IMR-90 (cell line): Measurements from ENCODE around the gene SALL2. TPM values are rescaled to one million over a fixed set of nuclear protein-coding genes. Genes with fewer than 3 reads are reported as not detected.

ENCODE experiments used
- ATAC-seq: fragments of 200-7000 bp; cut with Tn5 transposase; 2 replicates; pipeline ENCODE4 v1.9.1; 2020; ENCODE audit warnings: low read depth, mild to moderate bottlenecking, moderate library complexity
- BruUV-seq: library from RNA; stranded (reverse); fragments of 400-500 nt; replicated peaks from 2 replicates; lab custom pipeline; 2021; lab: Mats Ljungman, UMichigan
- CTCF ChIA-PET: fragments of 300-600 bp; formaldehyde crosslinking; extraction: SDS; loops from one replicate; lab custom pipeline; 2021; ENCODE audit warnings: antibody characterized with exemption; lab: Yijun Ruan, JAX
- POLR2A ChIA-PET: fragments of 300-600 bp; sonication (Branson Sonifier 250); formaldehyde crosslinking; loops from one replicate; lab custom pipeline; 2022; ENCODE audit warnings: antibody characterized with exemption; ENCODE audit not compliant: unreplicated experiment; lab: Charles Lee
- DNase-seq: peaks from one replicate; pipeline ENCODE4 v3.0.0; 2013
- H2AFZ ChIP-seq: replicated peaks from 2 replicates; pipeline ENCODE3; 2013; ENCODE audit warnings: low read length, mild to moderate bottlenecking; ENCODE audit not compliant: poor library complexity
- H2AK5ac ChIP-seq: 2 replicates; pipeline ENCODE4 v1.6.1; 2013; ENCODE audit warnings: low read depth, low read length, inconsistent platforms
- H2AK9ac ChIP-seq: replicated peaks from 2 replicates; pipeline ENCODE3; 2013; ENCODE audit warnings: mild to moderate bottlenecking, low read depth, low read length, moderate library complexity; ENCODE audit not compliant: poor library complexity
- H2BK120ac ChIP-seq: 2 replicates; pipeline ENCODE4 v1.6.1; 2013; ENCODE audit warnings: low read depth, low read length, inconsistent platforms
- H2BK15ac ChIP-seq: 3 replicates; pipeline ENCODE4 v1.6.1; 2013; ENCODE audit warnings: low read depth, low read length, inconsistent platforms
- H2BK20ac ChIP-seq: 2 replicates; pipeline ENCODE4 v1.6.1; 2013; ENCODE audit warnings: low read depth, mild to moderate bottlenecking, inconsistent platforms, low read length, moderate library complexity
- H2BK5ac ChIP-seq: 2 replicates; pipeline ENCODE4 v1.6.1; 2013; ENCODE audit warnings: mild to moderate bottlenecking, low read depth, low read length, inconsistent platforms; ENCODE audit not compliant: poor library complexity, severe bottlenecking
- H3K14ac ChIP-seq: replicated peaks from 2 replicates; pipeline ENCODE4 v1.6.1; 2013; ENCODE audit warnings: low read depth, low read length, inconsistent platforms
- H3K18ac ChIP-seq: 2 replicates; pipeline ENCODE4 v1.6.1; 2013; ENCODE audit warnings: low read depth, low read length, control low read depth
- H3K23ac ChIP-seq: 2 replicates; pipeline ENCODE4 v1.6.1; 2013; ENCODE audit warnings: low read depth, low read length, inconsistent platforms
- H3K27ac ChIP-seq: 2 replicates; pipeline ENCODE4 v1.5.1; 2013; ENCODE audit warnings: mild to moderate bottlenecking, control low read depth, low read length; ENCODE audit not compliant: insufficient read depth
- H3K27me3 ChIP-seq: 2 replicates; pipeline ENCODE4 v1.6.1; 2013; ENCODE audit warnings: low read length; ENCODE audit not compliant: control insufficient read depth, insufficient read depth
- H3K36me3 ChIP-seq: 2 replicates; pipeline ENCODE4 v1.6.1; 2013; ENCODE audit warnings: low read length, mixed read lengths; ENCODE audit not compliant: control insufficient read depth, insufficient read depth
- H3K4ac ChIP-seq: 2 replicates; pipeline ENCODE4 v1.6.1; 2013; ENCODE audit warnings: low read depth, low read length, inconsistent platforms
- H3K4me1 ChIP-seq: 2 replicates; pipeline ENCODE4 v1.6.1; 2013; ENCODE audit warnings: low read length, mixed read lengths; ENCODE audit not compliant: control insufficient read depth, insufficient read depth
- H3K4me2 ChIP-seq: 2 replicates; pipeline ENCODE4 v1.6.1; 2013; ENCODE audit warnings: low read depth, mild to moderate bottlenecking, control low read depth, low read length, moderate library complexity
- H3K4me3 ChIP-seq: 2 replicates; pipeline ENCODE4 v1.5.1; 2013; ENCODE audit warnings: low read depth, mild to moderate bottlenecking, control low read depth, low read length, moderate library complexity; ENCODE audit not compliant: insufficient read depth
- H3K56ac ChIP-seq: 2 replicates; pipeline ENCODE4 v1.6.1; 2013; ENCODE audit warnings: low read length, inconsistent platforms; ENCODE audit not compliant: insufficient read depth; ENCODE audit errors: extremely low read depth
- H3K79me1 ChIP-seq, 2 experiments: 2 replicates each; pipeline ENCODE4 v1.6.1; 2013; ENCODE audit warnings: low read length in 2 of 2, inconsistent platforms in 1 of 2, low read depth in 1 of 2
- H3K9ac ChIP-seq: 2 replicates; pipeline ENCODE4 v1.6.1; 2013; ENCODE audit warnings: low read depth, low read length, control low read depth
- H3K9me1 ChIP-seq: 2 replicates; pipeline ENCODE4 v1.6.1; 2013; ENCODE audit warnings: low read length, inconsistent platforms; ENCODE audit not compliant: insufficient read depth
- H3K9me3 ChIP-seq: 2 replicates; pipeline ENCODE4 v1.6.1; 2013; ENCODE audit warnings: low read length; ENCODE audit not compliant: control insufficient read depth, insufficient read depth
- H4K20me1 ChIP-seq: 2 replicates; pipeline ENCODE4 v1.6.1; 2013; ENCODE audit warnings: low read length, inconsistent platforms; ENCODE audit not compliant: insufficient read depth
- H4K5ac ChIP-seq: 2 replicates; pipeline ENCODE4 v1.6.1; 2013; ENCODE audit warnings: mild to moderate bottlenecking, low read depth, low read length, control low read depth
- H4K8ac ChIP-seq, 2 experiments: 2 replicates each; pipeline ENCODE4 v1.6.1; 2013; ENCODE audit warnings: low read depth in 2 of 2, low read length in 2 of 2, control low read depth in 1 of 2, inconsistent platforms in 1 of 2
- H4K91ac ChIP-seq: 2 replicates; pipeline ENCODE4 v1.6.1; 2013; ENCODE audit warnings: low read depth, low read length, inconsistent platforms; ENCODE audit not compliant: insufficient read depth
- MAFK ChIP-seq: IDR thresholded peaks from 2 replicates; pipeline ENCODE4 v1.6.1; 2012; ENCODE audit warnings: low read depth, low read length, improper control_type of control experiment
- MAZ ChIP-seq: IDR thresholded peaks from 2 replicates; pipeline ENCODE4 v1.6.1; 2012; ENCODE audit warnings: low read depth, mild to moderate bottlenecking, low read length, improper control_type of control experiment, moderate library complexity, borderline replicate concordance
- MXI1 ChIP-seq: IDR thresholded peaks from 2 replicates; pipeline ENCODE4 v1.6.1; 2012; ENCODE audit warnings: low read depth, mild to moderate bottlenecking, low read length, moderate library complexity, borderline replicate concordance
- RAD21 ChIP-seq: IDR thresholded peaks from 2 replicates; pipeline ENCODE4 v1.6.1; 2012; ENCODE audit warnings: low read length, improper control_type of control experiment
- SMC3 ChIP-seq: fragments of 150-350 bp; IDR thresholded peaks from 2 replicates; pipeline ENCODE4 v1.6.1; 2016; ENCODE audit warnings: low read depth, mild to moderate bottlenecking, antibody characterized with exemption, low read length, moderate library complexity
- WGBS, 2 experiments: methylation state at CpG; one replicate each; pipeline versions ENCODE4 v1.1.5 to v1.1.7; 2013; ENCODE audit warnings: missing lambda C conversion rate in 2 of 2; ENCODE audit not compliant: insufficient read length in 1 of 2; ENCODE audit errors: extremely low coverage in 2 of 2; 5-methylcytosine and 5-hydroxymethylcytosine counted together
- dilution Hi-C: fragments of 300-500 bp; cut with HindIII; formaldehyde crosslinking; loops from one replicate; pipeline ENCODE4 v1.14.3; 2018; ENCODE audit warnings: low sequenced_read_pairs; ENCODE audit not compliant: unreplicated experiment
- in situ Hi-C: fragments of 300-500 bp; cut with MboI; formaldehyde crosslinking; loops from 3 replicates; pipeline ENCODE4 v1.14.3; 2019; ENCODE audit warnings: low sequenced_read_pairs, inconsistent platforms, mixed read lengths
- intact Hi-C: fragments of 100-400 bp; cut with micrococcal nuclease; formaldehyde crosslinking; loops from 2 replicates; pipeline ENCODE4 v1.10.0; 2022
- polyA plus RNA-seq, 3 experiments: library from polyadenylated mRNA; depleted of rRNA; stranded (reverse); fragments of >200 nt; gene quantifications; 2 replicates each; pipeline ENCODE4 v1.2.3, GENCODE V29; 2012; ENCODE audit warnings: low replicate concordance in 1 of 3
- total RNA-seq: library from RNA; depleted of rRNA; stranded (reverse); fragments of >200 nt; gene quantifications from 2 replicates; pipeline ENCODE4 v1.2.3, GENCODE V29; 2012
- TF ChIP-seq, protein P1 (sequence below): fragments of 150-350 bp; IDR thresholded peaks from 2 replicates; pipeline ENCODE4 v1.6.1; 2017; ENCODE audit warnings: mild to moderate bottlenecking, antibody characterized with exemption, low read length, low read depth
- TF ChIP-seq, protein P2 (sequence below): conservative IDR thresholded peaks from 2 replicates; pipeline ENCODE4 v1.5.1; 2012; ENCODE audit warnings: mild to moderate bottlenecking, low read depth, low read length, improper control_type of control experiment

SALL2 gene
- total and polyA plus RNA-seq, 2 of the 4 experiments (the other 2 are of a cell fraction), result 2.9 to 10.1 TPM

DNA sequence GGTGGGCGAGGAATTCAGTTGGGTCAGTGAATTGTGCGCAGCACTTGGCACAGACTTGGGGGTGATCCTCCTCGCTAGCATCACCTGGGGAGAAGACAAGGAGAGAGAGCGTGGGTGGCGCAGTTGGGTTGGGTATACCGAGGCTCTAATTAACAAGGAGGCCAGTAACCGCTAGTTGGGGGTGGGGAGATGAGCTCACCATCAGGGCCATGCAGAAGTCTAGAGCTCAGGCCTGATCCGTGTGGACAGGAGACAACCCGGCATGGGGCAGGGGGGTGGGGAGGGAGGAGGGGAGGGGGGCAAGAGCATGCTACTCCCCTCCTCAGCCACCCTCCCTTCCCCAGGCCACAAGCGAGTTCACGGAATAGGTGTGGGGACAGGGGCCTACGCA, 580 bp downstream of the SALL2 start:
- H2AFZ ChIP-seq, result peak overlapping the region; percentile 96
- dilution Hi-C loops, result no loop called here
- WGBS, 2 experiments, result 45% methylated on average over 4 of the region's 12 CpGs; no CpG with 5 or more reads in 1 of the 2 experiments

More for the DNA sequence above, 580 bp downstream of the SALL2 start:
- H3K9ac ChIP-seq, result peak overlapping the region; percentile 90
- H3K4me1 ChIP-seq, result peaks cover 4% of the 10 kb centered on the region
- ATAC-seq (peak; percentile 59), DNase-seq (peak; percentile 20)
- H3K14ac ChIP-seq, result peak overlapping the region; percentile 90
- peak overlapping the region; percentile 92; the same call in 1 of the 2 replicates for H4K5ac ChIP-seq
- no peak overlapping the region for H3K56ac ChIP-seq
- no peak overlapping the region for H2BK20ac ChIP-seq
- H4K20me1 ChIP-seq, result no peaks in the 10 kb centered on the region; the same call in 1 of the 2 replicates
- no peak overlapping the region; the same call in 1 of the 2 replicates for H4K91ac ChIP-seq
- peaks cover 6% of the 10 kb centered on the region for H3K27me3 ChIP-seq
- H3K4ac ChIP-seq, result peak overlapping the region; percentile 72
- no peak overlapping the region for H2BK5ac ChIP-seq
- H3K4me3 ChIP-seq, result peak overlapping the region; percentile 100
- peak overlapping the region; percentile 43; the same call in 1 of the 2 replicates for H3K18ac ChIP-seq
- peaks cover 4% of the 10 kb centered on the region for H3K9me1 ChIP-seq
- no peaks in the 10 kb centered on the region for H3K9me3 ChIP-seq
- no peak overlapping the region for H2BK15ac ChIP-seq
- no TSS peak for BruUV-seq
- CTCF ChIA-PET, result interaction anchor here (1.4 kb wide), 2 partner anchors 14 to 32 kb away, joined by 4 to 11 read pairs; partner anchors contain the start of gene METTL3
- intact Hi-C loops, result no loop called here
- H3K4me2 ChIP-seq, result peak overlapping the region; percentile 95
- POLR2A ChIA-PET, result no interaction called here
- no peak for TF ChIP-seq RAD21
- TF ChIP-seq, protein P1, sequence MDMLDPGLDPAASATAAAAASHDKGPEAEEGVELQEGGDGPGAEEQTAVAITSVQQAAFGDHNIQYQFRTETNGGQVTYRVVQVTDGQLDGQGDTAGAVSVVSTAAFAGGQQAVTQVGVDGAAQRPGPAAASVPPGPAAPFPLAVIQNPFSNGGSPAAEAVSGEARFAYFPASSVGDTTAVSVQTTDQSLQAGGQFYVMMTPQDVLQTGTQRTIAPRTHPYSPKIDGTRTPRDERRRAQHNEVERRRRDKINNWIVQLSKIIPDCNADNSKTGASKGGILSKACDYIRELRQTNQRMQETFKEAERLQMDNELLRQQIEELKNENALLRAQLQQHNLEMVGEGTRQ, result no peak
- TF ChIP-seq, protein P2, sequence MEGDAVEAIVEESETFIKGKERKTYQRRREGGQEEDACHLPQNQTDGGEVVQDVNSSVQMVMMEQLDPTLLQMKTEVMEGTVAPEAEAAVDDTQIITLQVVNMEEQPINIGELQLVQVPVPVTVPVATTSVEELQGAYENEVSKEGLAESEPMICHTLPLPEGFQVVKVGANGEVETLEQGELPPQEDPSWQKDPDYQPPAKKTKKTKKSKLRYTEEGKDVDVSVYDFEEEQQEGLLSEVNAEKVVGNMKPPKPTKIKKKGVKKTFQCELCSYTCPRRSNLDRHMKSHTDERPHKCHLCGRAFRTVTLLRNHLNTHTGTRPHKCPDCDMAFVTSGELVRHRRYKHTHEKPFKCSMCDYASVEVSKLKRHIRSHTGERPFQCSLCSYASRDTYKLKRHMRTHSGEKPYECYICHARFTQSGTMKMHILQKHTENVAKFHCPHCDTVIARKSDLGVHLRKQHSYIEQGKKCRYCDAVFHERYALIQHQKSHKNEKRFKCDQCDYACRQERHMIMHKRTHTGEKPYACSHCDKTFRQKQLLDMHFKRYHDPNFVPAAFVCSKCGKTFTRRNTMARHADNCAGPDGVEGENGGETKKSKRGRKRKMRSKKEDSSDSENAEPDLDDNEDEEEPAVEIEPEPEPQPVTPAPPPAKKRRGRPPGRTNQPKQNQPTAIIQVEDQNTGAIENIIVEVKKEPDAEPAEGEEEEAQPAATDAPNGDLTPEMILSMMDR, result no peak
- TF ChIP-seq SMC3, result no peak
- TF ChIP-seq MXI1, result no peak
- TF ChIP-seq MAFK, result no peak
- no peak for TF ChIP-seq MAZ
- H2AK5ac ChIP-seq, result peak overlapping the region; percentile 43
- H3K79me1 ChIP-seq, result peaks cover 0 to 19% of the 10 kb centered on the region in 2 experiments; a peak in 2 of 4 replicates
- peaks cover 15% of the 10 kb centered on the region; the same call in 1 of the 2 replicates for H3K36me3 ChIP-seq
- H2AK9ac ChIP-seq, result peak overlapping the region; percentile 93
- peak overlapping the region; percentile 70 to 80; a peak in 3 of 4 replicates for H4K8ac ChIP-seq
- H3K27ac ChIP-seq, result peak overlapping the region; percentile 66
- no peak overlapping the region; the same call in 1 of the 2 replicates for H2BK120ac ChIP-seq
- peak overlapping the region; percentile 85; the same call in 1 of the 2 replicates for H3K23ac ChIP-seq
- in situ Hi-C loops, result no loop called here
